VCaP (cell line): Measurements from ENCODE around the gene FBLN5.

Source experiments
- H3K27ac ChIP-seq: fragments of 450-650 bp; 2 replicates; pipeline ENCODE4 v1.5.1; 2017
- CTCF ChIP-seq: fragments of 450-650 bp; conservative IDR thresholded peaks from 2 replicates; pipeline ENCODE4 v1.5.1; 2017; ENCODE audit warnings: mild to moderate bottlenecking, moderate library complexity

FBLN5 gene

GRCh38 chr14:91897106-91897701 is 50.3 kb downstream of the FBLN5 start:
- TF ChIP-seq CTCF, result no peak
- H3K27ac ChIP-seq, result no peak overlapping the region

- TF ChIP-seq CTCF, result no peak
- no peak overlapping the region for H3K27ac ChIP-seq
These were observed 51.1 kb downstream of the FBLN5 start for GRCh38 chr14:91896419-91896818.

GRCh38 chr14:91893669-91894068 is 53.8 kb downstream of the FBLN5 start:
- TF ChIP-seq CTCF, result no peak
- no peak overlapping the region for H3K27ac ChIP-seq

- TF ChIP-seq CTCF, result no peak; the same call in 1 of the 2 replicates
These were observed 54.5 kb downstream of the FBLN5 start for GRCh38 chr14:91893007-91893406.

GRCh38 chr14:91891721-91892220 is 55.7 kb downstream of the FBLN5 start:
- no peak overlapping the region for H3K27ac ChIP-seq
- TF ChIP-seq CTCF, result no peak

More at GRCh38 chr14:91893007-91893406, 54.5 kb downstream of the FBLN5 start:
- no peak overlapping the region for H3K27ac ChIP-seq

GRCh38 chr14:91891101-91891500 is 56.4 kb downstream of the FBLN5 start:
- TF ChIP-seq CTCF, result no peak
- H3K27ac ChIP-seq, result no peak overlapping the region

- no peak for TF ChIP-seq CTCF
- H3K27ac ChIP-seq, result no peak overlapping the region
These were observed 57.2 kb downstream of the FBLN5 start for GRCh38 chr14:91890291-91890749.
